CD14-positive monocyte (primary cell): Measurements from ENCODE around the gene MUC5B. TPM values are rescaled to one million over a fixed set of nuclear protein-coding genes. Genes with fewer than 3 reads are reported as not detected.

Experiments used
- DNase-seq, 3 donors: peaks; one replicate each; pipeline ENCODE4 v3.0.0-alpha.2; 2011 to 2022
- H2AFZ ChIP-seq: 2 replicates; pipeline ENCODE4 v1.6.0; 2012; ENCODE audit warnings: mild to moderate bottlenecking, low read depth, low read length, inconsistent platforms; ENCODE audit not compliant: insufficient read depth, poor library complexity, severe bottlenecking
- H3K27ac ChIP-seq, 2 donors: 1 replicate in 1 of 2; 2 replicates in 1 of 2; pipeline ENCODE4 v1.5.1; 2012 to 2013; ENCODE audit warnings: low read length in 2 of 2, control low read depth in 1 of 2, inconsistent platforms in 1 of 2, low read depth in 1 of 2, mild to moderate bottlenecking in 1 of 2
- H3K27me3 ChIP-seq, 2 donors: one replicate each; pipeline versions ENCODE4 v1.6.0 to v1.6.1; 2011 to 2013; ENCODE audit warnings: low read length in 2 of 2; ENCODE audit not compliant: control insufficient read depth in 2 of 2, insufficient read depth in 2 of 2
- H3K36me3 ChIP-seq, 2 donors: replicated peaks in 1 of 2; 1 replicate in 1 of 2; 2 replicates in 1 of 2; pipeline versions ENCODE4 v1.5.1 to v1.6.1; 2012 to 2013; ENCODE audit warnings: low read length in 2 of 2, control low read depth in 1 of 2, inconsistent platforms in 1 of 2, mild to moderate bottlenecking in 1 of 2; ENCODE audit not compliant: insufficient read depth in 2 of 2, control insufficient read depth in 1 of 2
- H3K4me1 ChIP-seq, 2 donors: 1 replicate in 1 of 2; 2 replicates in 1 of 2; pipeline versions ENCODE4 v1.5.1 to v1.6.1; 2012 to 2013; ENCODE audit warnings: low read length in 2 of 2, control low read depth in 1 of 2, inconsistent platforms in 1 of 2, mild to moderate bottlenecking in 1 of 2, moderate library complexity in 1 of 2; ENCODE audit not compliant: insufficient read depth in 2 of 2, control insufficient read depth in 1 of 2
- H3K4me2 ChIP-seq: replicated peaks from 2 replicates; pipeline ENCODE3; 2012; ENCODE audit warnings: low read length, moderate library complexity, mild to moderate bottlenecking; ENCODE audit not compliant: poor library complexity, severe bottlenecking; ENCODE audit errors: extremely low read depth
- H3K4me3 ChIP-seq, 3 experiments: fragments of 200-600 bp in 1 of 3; sonication (generic) in 1 of 3; replicated peaks in 1 of 3; 1 replicate in 2 of 3; 2 replicates in 1 of 3; pipeline ENCODE4 v1.5.1; 2011 to 2013; ENCODE audit warnings: low read length in 3 of 3, mild to moderate bottlenecking in 3 of 3, control low read depth in 2 of 3, low read depth in 2 of 3, inconsistent platforms in 1 of 3, moderate library complexity in 1 of 3
- H3K79me2 ChIP-seq: 2 replicates; pipeline ENCODE4 v1.6.0; 2012; ENCODE audit warnings: mild to moderate bottlenecking, control low read depth, inconsistent platforms, low read length, moderate library complexity; ENCODE audit not compliant: insufficient read depth
- H3K9ac ChIP-seq: 2 replicates; pipeline ENCODE4 v1.6.0; 2017; ENCODE audit warnings: low read length, mild to moderate bottlenecking; ENCODE audit not compliant: insufficient read depth, poor library complexity, severe bottlenecking
- H3K9me3 ChIP-seq, 2 donors: replicated peaks in 1 of 2; 1 replicate in 1 of 2; 2 replicates in 1 of 2; pipeline versions ENCODE4 v1.5.1 to v1.6.1; 2012 to 2013; ENCODE audit warnings: low read length in 2 of 2, control low read depth in 1 of 2; ENCODE audit not compliant: control insufficient read depth in 1 of 2, insufficient read depth in 1 of 2
- H4K20me1 ChIP-seq: 2 replicates; pipeline ENCODE4 v1.6.0; 2012; ENCODE audit warnings: mild to moderate bottlenecking, low read length, control low read depth, moderate library complexity; ENCODE audit not compliant: insufficient read depth
- H3K27ac Mint-ChIP-seq, 7 donors: one replicate each; pipeline ENCODE4 v1.8.0; 2020; ENCODE audit warnings: mild to moderate bottlenecking in 7 of 7, mixed read lengths in 7 of 7, moderate library complexity in 6 of 7, inconsistent platforms in 2 of 7
- H3K27me3 Mint-ChIP-seq, 3 donors: one replicate each; pipeline ENCODE4 v1.8.0; 2021 to 2022; ENCODE audit warnings: low read depth in 3 of 3, mild to moderate bottlenecking in 3 of 3, mixed read lengths in 3 of 3, moderate library complexity in 3 of 3, inconsistent platforms in 1 of 3
- H3K36me3 Mint-ChIP-seq, 2 donors: one replicate each; pipeline ENCODE4 v1.8.0; 2020; ENCODE audit warnings: mixed read lengths in 2 of 2, inconsistent platforms in 1 of 2, mild to moderate bottlenecking in 1 of 2
- H3K4me1 Mint-ChIP-seq: one replicate; pipeline ENCODE4 v1.8.0; 2020; ENCODE audit warnings: mild to moderate bottlenecking, mixed read lengths
- H3K4me3 Mint-ChIP-seq, 2 donors: one replicate each; pipeline ENCODE4 v1.8.0; 2020; ENCODE audit warnings: mild to moderate bottlenecking in 2 of 2, mixed read lengths in 2 of 2, moderate library complexity in 1 of 2
- H3K9me3 Mint-ChIP-seq, 7 donors: one replicate each; pipeline ENCODE4 v1.8.0; 2020 to 2022; ENCODE audit warnings: mixed read lengths in 7 of 7, mild to moderate bottlenecking in 6 of 7, moderate library complexity in 6 of 7, inconsistent platforms in 2 of 7
- CTCF ChIP-seq: fragments of 200-600 bp; IDR thresholded peaks from one replicate; pipeline ENCODE4 v1.8.0; 2022; ENCODE audit warnings: antibody characterized with exemption, mild to moderate bottlenecking
- WGBS: methylation state at CpG from one replicate; pipeline ENCODE4 v1.1.5; 2013; ENCODE audit warnings: missing lambda C conversion rate; ENCODE audit not compliant: insufficient coverage; 5-methylcytosine and 5-hydroxymethylcytosine counted together
- intact Hi-C, 2 donors: fragments of 100-400 bp; cut with micrococcal nuclease; formaldehyde crosslinking; loops; one replicate each; pipeline versions ENCODE4 v1.15.0 to v1.15.1; 2023
- polyA plus RNA-seq, 3 donors: library from polyadenylated mRNA; depleted of rRNA in 1 of 3; unstranded in 2 of 3; stranded (reverse) in 1 of 3; fragments of 300-500 nt in 2 of 3; fragments of >200 nt in 1 of 3; fragmentation: Illumina TruSeq in 2 of 3; gene quantifications; 1 replicate in 2 of 3; 2 replicates in 1 of 3; pipeline ENCODE4 v1.2.3, GENCODE V29; 2012 to 2021

Gene MUC5B
- polyA plus RNA-seq, 3 donors: not detected

- peak overlapping the region in 1 of 2 donors; percentile 42 for H3K27ac ChIP-seq
- intact Hi-C loops: loop anchor here in 1 of 2 donors (5.0 kb wide), 1 partner anchor 36 kb away; no protein-coding TSS in a partner anchor
- no peak overlapping the region for H3K9ac ChIP-seq
- peak; percentile 41 for TF ChIP-seq CTCF
- peaks cover 100% of the 10 kb centered on the region for H3K79me2 ChIP-seq
- H3K4me3 ChIP-seq: no peak overlapping the region
- peaks cover 85% of the 10 kb centered on the region for H3K4me1 Mint-ChIP-seq
- H3K27me3 ChIP-seq: no peaks in the 10 kb centered on the region
- H2AFZ ChIP-seq: no peak overlapping the region
- no peaks in the 10 kb centered on the region for H3K9me3 ChIP-seq
- no peaks in the 10 kb centered on the region for H3K9me3 Mint-ChIP-seq
- H3K36me3 ChIP-seq: peaks cover 15 to 36% of the 10 kb centered on the region in 2 donors
- H3K4me1 ChIP-seq: peaks cover 45 to 75% of the 10 kb centered on the region in 2 donors
- H3K27ac Mint-ChIP-seq: peak overlapping the region in 6 of 7 donors; percentile 59 to 89 (median 76)
- H4K20me1 ChIP-seq: peaks cover 100% of the 10 kb centered on the region
- no peak overlapping the region for H3K4me2 ChIP-seq
- peak; percentile 55 to 64 (median 59) for DNase-seq
- H3K36me3 Mint-ChIP-seq: peaks cover 40 to 63% of the 10 kb centered on the region in 2 donors
- H3K4me3 Mint-ChIP-seq: no peak overlapping the region
- H3K27me3 Mint-ChIP-seq: no peaks in the 10 kb centered on the region
- WGBS: 77% methylated on average over 24 of the region's 25 CpGs
These were observed 80.4 kb downstream of the MUC5B start for GRCh38 chr11:1303126-1303821.

GRCh38 chr11:1303973-1304372 lies 81.1 kb downstream of the MUC5B start:
- no peak for TF ChIP-seq CTCF
- WGBS: 87% methylated on average over 8 of the region's 10 CpGs
- H3K9me3 Mint-ChIP-seq: no peaks in the 10 kb centered on the region
- Histone ChIP-seq H3K9ac (no peak overlapping the region), H3K27ac (no peak overlapping the region), H2AFZ (no peak overlapping the region), H3K79me2 (peaks cover 100% of the 10 kb centered on the region), H3K4me2 (no peak overlapping the region), H3K27me3 (no peaks in the 10 kb centered on the region), H3K9me3 (no peaks in the 10 kb centered on the region), H4K20me1 (peaks cover 100% of the 10 kb centered on the region), H3K4me3 (no peak overlapping the region), H3K36me3 (peaks cover 13 to 35% of the 10 kb centered on the region in 2 donors), H3K4me1 (peaks cover 47 to 75% of the 10 kb centered on the region in 2 donors)
- peaks cover 41 to 61% of the 10 kb centered on the region in 2 donors for H3K36me3 Mint-ChIP-seq
- H3K4me1 Mint-ChIP-seq: peaks cover 81% of the 10 kb centered on the region
- intact Hi-C loops: loop anchor here in 1 of 2 donors (5.0 kb wide), 1 partner anchor 37 kb away; no protein-coding TSS in a partner anchor
- H3K27ac Mint-ChIP-seq: peak overlapping the region in 5 of 7 donors; percentile 59 to 89 (median 74)
- H3K4me3 Mint-ChIP-seq: no peak overlapping the region
- DNase-seq: no peak
- no peaks in the 10 kb centered on the region for H3K27me3 Mint-ChIP-seq
